CD4-positive, alpha-beta T cell (primary cell): ENCODE measurements around the gene RNU7-1. TPM values are rescaled to one million over a fixed set of nuclear protein-coding genes. Genes with fewer than 3 reads are reported as not detected.

Source experiments
- ATAC-seq: fragments of 200-7000 bp; cut with Tn5 transposase; one replicate; pipeline ENCODE4 v1.10.0; 2022; ENCODE audit warnings: mild to moderate bottlenecking; ENCODE audit not compliant: poor library complexity
- CTCF ChIA-PET: fragments of 350-600 bp; sonication (Branson Sonifier 250); formaldehyde crosslinking; loops from one replicate; lab custom pipeline; 2021; ENCODE audit warnings: antibody characterized with exemption, inconsistent platforms; lab: Charles Lee
- POLR2A ChIA-PET: fragments of 350-600 bp; sonication (Branson Sonifier 250); formaldehyde crosslinking; loops from one replicate; lab custom pipeline; 2021; ENCODE audit warnings: antibody characterized with exemption, inconsistent platforms; lab: Charles Lee
- DNase-seq, 14 experiments: peaks; one replicate each; pipeline ENCODE4 v3.0.0-alpha.2; 2013 to 2020; ENCODE audit warnings: mixed read lengths in 2 of 14
- H3K27ac ChIP-seq, 2 donors: one replicate each; pipeline versions ENCODE4 v1.5.1 to v1.7.0; 2013; ENCODE audit warnings: low read length in 2 of 2, low read depth in 1 of 2, mild to moderate bottlenecking in 1 of 2
- H3K27me3 ChIP-seq, 2 experiments: 1 replicate in 1 of 2; 2 replicates in 1 of 2; pipeline versions ENCODE4 v1.6.1 to v1.7.0; 2013; ENCODE audit warnings: low read length in 2 of 2, control low read depth in 1 of 2, mild to moderate bottlenecking in 1 of 2, moderate library complexity in 1 of 2; ENCODE audit not compliant: insufficient read depth in 2 of 2, control insufficient read depth in 1 of 2
- H3K36me3 ChIP-seq: one replicate; pipeline ENCODE4 v1.6.1; 2013; ENCODE audit warnings: low read length, control low read depth; ENCODE audit not compliant: insufficient read depth
- H3K4me1 ChIP-seq: one replicate; pipeline ENCODE4 v1.6.1; 2013; ENCODE audit warnings: low read length, control low read depth; ENCODE audit not compliant: insufficient read depth
- H3K4me3 ChIP-seq: one replicate; pipeline ENCODE4 v1.5.1; 2013; ENCODE audit warnings: mild to moderate bottlenecking, low read length, moderate library complexity
- H3K9me3 ChIP-seq, 2 experiments: 1 replicate in 1 of 2; 2 replicates in 1 of 2; pipeline versions ENCODE4 v1.6.1 to v1.7.0; 2013; ENCODE audit warnings: low read length in 2 of 2, mild to moderate bottlenecking in 2 of 2, control low read depth in 1 of 2, moderate library complexity in 1 of 2; ENCODE audit not compliant: control insufficient read depth in 1 of 2, insufficient read depth in 1 of 2
- H3K27ac Mint-ChIP-seq: one replicate; pipeline ENCODE4 v1.8.0; 2020; ENCODE audit warnings: mixed read lengths
- H3K27me3 Mint-ChIP-seq: one replicate; pipeline ENCODE4 v1.8.0; 2021; ENCODE audit warnings: mixed read lengths
- H3K36me3 Mint-ChIP-seq: one replicate; pipeline ENCODE4 v1.8.0; 2021; ENCODE audit warnings: low read depth, mixed read lengths
- H3K4me1 Mint-ChIP-seq: one replicate; pipeline ENCODE4 v1.8.0; 2021; ENCODE audit warnings: low read depth, mixed read lengths
- H3K4me3 Mint-ChIP-seq: one replicate; pipeline ENCODE4 v1.8.0; 2020; ENCODE audit warnings: mild to moderate bottlenecking, mixed read lengths
- H3K9me3 Mint-ChIP-seq: one replicate; pipeline ENCODE4 v1.8.0; 2020; ENCODE audit warnings: mixed read lengths
- CTCF ChIP-seq: fragments of 200-600 bp; IDR thresholded peaks from one replicate; pipeline ENCODE4 v1.8.0; 2022; ENCODE audit warnings: antibody characterized with exemption, mild to moderate bottlenecking
- intact Hi-C, 2 experiments: fragments of 100-400 bp; cut with DNase I in 1 of 2; cut with micrococcal nuclease in 1 of 2; formaldehyde crosslinking; loops; one replicate each; pipeline versions ENCODE4 v1.15.1 to v1.9.0; 2023 to 2025; cut with DNase I, micrococcal nuclease
- total RNA-seq, 174 experiments: library from RNA in 2 of 174; stranded (reverse) in 2 of 174; gene quantifications; one replicate each; pipeline ENCODE4 v1.2.3 and lab custom pipeline; 2021 to 2026

Gene RNU7-1
- total RNA-seq, 2 experiments from 2014 or later, result not detected

GRCh38 chr12:6925540-6926279 lies 17.9 kb upstream of the RNU7-1 start:
- H3K27me3 ChIP-seq, result no peaks in the 10 kb centered on the region
- TF ChIP-seq CTCF, result no peak
- no peak overlapping the region for H3K4me3 ChIP-seq
- peaks cover 42% of the 10 kb centered on the region for H3K4me1 ChIP-seq
- H3K27ac Mint-ChIP-seq, result peak overlapping the region; percentile 85
- H3K9me3 Mint-ChIP-seq, result no peaks in the 10 kb centered on the region
- ChIA-PET POLR2A (interaction anchor here (0.6 to 6.4 kb wide), 6 partner anchors 11 to 219 kb away, joined by 3 to 76 read pairs (median 4); partner anchors contain the start of genes C12orf57 and RNU7-1), CTCF (interaction anchor here (1.1 to 3.2 kb wide), 11 partner anchors 10 to 93 kb away, joined by 3 to 21 read pairs (median 6); partner anchors contain the start of genes C12orf57, LPCAT3, RNU7-1 and SPSB2)
- H3K36me3 Mint-ChIP-seq, result peaks cover 24% of the 10 kb centered on the region
- H3K27ac ChIP-seq, result no peak overlapping the region
- no peak for ATAC-seq
- peaks cover 45% of the 10 kb centered on the region for H3K4me1 Mint-ChIP-seq
- no peaks in the 10 kb centered on the region for H3K9me3 ChIP-seq
- H3K4me3 Mint-ChIP-seq, result peak overlapping the region; percentile 95
- peaks cover 31% of the 10 kb centered on the region for H3K36me3 ChIP-seq
- intact Hi-C loops, result loop anchor here in 1 of 2 experiments (2.0 kb wide), 1 partner anchor 17 kb away; the partner anchor contains the start of gene RNU7-1
- DNase-seq, result no peak
- H3K27me3 Mint-ChIP-seq, result no peaks in the 10 kb centered on the region

- peaks cover 16% of the 10 kb centered on the region for H3K36me3 ChIP-seq
- H3K9me3 Mint-ChIP-seq, result no peaks in the 10 kb centered on the region
- H3K27ac ChIP-seq, result peak within 1 kb of the TSS; percentile 79 to 82
- peak within 1 kb of the TSS; percentile 87 for H3K27ac Mint-ChIP-seq
- ChIA-PET CTCF (interaction anchor here (0.6 to 4.0 kb wide), 7 partner anchors 10 to 160 kb away, joined by 3 to 26 read pairs (median 3); partner anchors contain the start of gene LPCAT3), POLR2A (interaction anchor here (0.7 to 6.4 kb wide), 8 partner anchors 9 to 181 kb away, joined by 3 to 76 read pairs (median 9); partner anchors contain the start of genes C12orf57, ENO2, PTPN6 and RNU7-1)
- H3K4me3 ChIP-seq, result peak within 1 kb of the TSS; percentile 65
- peaks cover 49% of the 10 kb centered on the region for H3K4me1 ChIP-seq
- H3K36me3 Mint-ChIP-seq, result peaks cover 15% of the 10 kb centered on the region
- no peaks in the 10 kb centered on the region for H3K27me3 Mint-ChIP-seq
- peak within 1 kb of the TSS; percentile 95 for H3K4me3 Mint-ChIP-seq
- peak; percentile 41 for ATAC-seq
- H3K4me1 Mint-ChIP-seq, result peaks cover 56% of the 10 kb centered on the region
- no peak for TF ChIP-seq CTCF
- intact Hi-C loops, result no loop called here
- DNase-seq, result peak in 7 of 14 experiments; percentile 33 to 69 (median 54)
- H3K27me3 ChIP-seq, result no peaks in the 10 kb centered on the region
- no peaks in the 10 kb centered on the region for H3K9me3 ChIP-seq
Measured at GRCh38 chr12:6927379-6928021, 16.1 kb upstream of the RNU7-1 start, which contains the start of gene ATN1. Gene ATN1 (plus strand): TSS chr12:6927959. CDS start chr12:6934002, 6,043 bp downstream.

- peak overlapping the region; percentile 90 for H3K4me3 Mint-ChIP-seq
- H3K4me1 ChIP-seq, result peaks cover 54% of the 10 kb centered on the region
- H3K27ac ChIP-seq, result peak overlapping the region; percentile 79 to 82
- ChIA-PET POLR2A (interaction anchor here (1.0 to 6.4 kb wide), 6 partner anchors 8 to 55 kb away, joined by 3 to 76 read pairs (median 12); partner anchors contain the start of genes C12orf57, ENO2, PTPN6 and RNU7-1), CTCF (interaction anchor here (0.6 to 4.0 kb wide), 3 partner anchors 9 to 75 kb away, joined by 3 to 26 read pairs (median 6); partner anchors contain the start of gene SPSB2)
- peaks cover 15% of the 10 kb centered on the region for H3K36me3 Mint-ChIP-seq
- H3K36me3 ChIP-seq, result peaks cover 10% of the 10 kb centered on the region
- H3K9me3 Mint-ChIP-seq, result no peaks in the 10 kb centered on the region
- peaks cover 63% of the 10 kb centered on the region for H3K4me1 Mint-ChIP-seq
- peak in 1 of 14 experiments; percentile 32 for DNase-seq
- H3K4me3 ChIP-seq, result peak overlapping the region; percentile 65
- H3K27me3 ChIP-seq, result no peaks in the 10 kb centered on the region
- peak; percentile 9 for ATAC-seq
- H3K27me3 Mint-ChIP-seq, result no peaks in the 10 kb centered on the region
- H3K27ac Mint-ChIP-seq, result peak overlapping the region; percentile 87
- H3K9me3 ChIP-seq, result no peaks in the 10 kb centered on the region
- intact Hi-C loops, result no loop called here
- no peak for TF ChIP-seq CTCF
Measured at GRCh38 chr12:6928022-6928702, 15.5 kb upstream of the RNU7-1 start.
